Effector CD4-positive, alpha-beta T cell (primary cell): ENCODE results near the gene PPP2R3A.

Experiments used
- DNase-seq: peaks from one replicate; pipeline ENCODE4 v3.0.0-alpha.2; 2020

The PPP2R3A gene

DNA sequence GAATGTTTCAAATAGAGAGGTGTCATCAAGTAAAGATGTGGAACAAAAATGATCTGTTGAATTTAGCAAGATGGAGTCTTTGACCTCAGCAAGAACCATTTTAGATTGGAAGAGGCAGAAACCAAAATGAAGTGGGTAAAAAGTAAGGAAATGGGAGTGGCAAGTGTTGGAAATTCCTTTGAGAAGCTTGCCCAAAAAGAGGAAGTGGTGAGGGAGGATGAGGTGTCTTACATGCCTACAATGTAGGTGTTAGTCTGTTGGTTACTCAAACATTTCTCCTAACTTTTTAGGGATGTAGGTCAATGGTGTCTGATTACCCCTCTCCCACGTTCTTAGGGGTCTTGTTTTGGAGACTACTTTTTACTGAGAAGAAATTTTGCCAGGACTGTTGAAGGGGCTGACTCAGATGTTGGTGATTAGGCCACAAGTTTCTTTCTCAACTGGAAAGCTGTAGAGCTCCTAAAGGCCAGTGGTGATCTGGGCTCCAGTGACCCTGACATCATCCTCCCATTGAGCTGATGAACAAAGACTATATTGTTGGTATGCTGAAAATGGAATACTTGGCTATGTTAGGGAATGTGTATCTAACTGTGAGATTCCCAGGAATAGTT, 5.1 kb downstream of the PPP2R3A start:
- no peak for DNase-seq

DNA sequence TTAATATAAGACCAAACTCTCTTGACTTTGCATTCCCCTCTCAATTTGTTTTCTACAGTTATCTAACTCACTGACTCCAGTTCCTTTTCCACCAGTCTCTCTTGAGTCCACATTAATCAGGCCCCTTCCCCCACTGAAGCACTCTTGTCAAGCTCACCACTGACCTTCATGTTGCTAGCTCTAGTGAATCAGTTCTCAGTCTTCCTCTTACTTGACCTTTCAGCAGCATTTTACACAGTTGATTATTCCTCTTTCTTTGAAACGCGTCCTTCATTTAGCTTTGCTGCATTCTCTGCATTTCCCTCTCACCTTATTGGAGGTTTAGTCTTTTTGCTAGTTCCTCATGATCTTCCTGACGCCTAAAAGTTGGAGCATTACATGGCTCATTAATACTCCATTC, 8.3 kb downstream of the PPP2R3A start:
- DNase-seq: no peak

DNA sequence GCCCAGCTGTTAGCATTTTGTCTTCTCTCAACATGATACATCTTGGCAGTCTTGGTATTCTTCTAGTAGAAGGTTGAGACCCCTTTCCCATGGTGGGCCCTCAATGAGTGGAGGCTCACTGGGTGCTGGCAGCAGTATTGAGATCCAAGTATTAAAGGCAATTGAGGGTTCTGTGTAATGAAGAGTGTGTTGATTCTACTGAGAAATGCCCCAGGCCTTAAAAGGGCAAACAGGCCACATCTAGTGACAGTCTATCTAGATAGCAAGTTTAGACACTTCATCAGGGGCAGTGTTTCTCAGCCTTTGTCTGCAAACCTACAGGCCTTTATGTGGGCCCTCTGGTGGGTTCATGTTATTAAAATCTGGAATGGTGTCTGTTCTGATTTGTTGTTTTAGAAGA, 9.5 kb downstream of the PPP2R3A start:
- no peak for DNase-seq

DNA sequence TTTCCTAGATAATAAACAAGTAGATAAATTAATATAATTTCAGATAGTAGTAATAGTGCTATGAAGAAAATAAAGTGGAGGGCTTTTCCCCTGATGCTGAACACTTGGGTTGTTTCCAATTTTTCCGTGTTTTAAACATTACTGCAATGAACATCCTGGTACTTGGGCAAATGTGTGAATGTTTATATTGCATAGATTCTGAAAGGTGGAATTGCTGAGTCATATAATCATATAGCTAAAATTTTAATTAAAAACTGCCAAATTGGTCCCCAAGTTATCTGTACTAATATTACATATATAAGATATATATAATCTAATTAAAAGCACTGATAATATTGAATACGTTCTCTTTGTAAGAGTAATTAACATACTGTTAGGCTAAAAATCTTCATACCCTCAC, 10.0 kb downstream of the PPP2R3A start:
- no peak for DNase-seq

DNA sequence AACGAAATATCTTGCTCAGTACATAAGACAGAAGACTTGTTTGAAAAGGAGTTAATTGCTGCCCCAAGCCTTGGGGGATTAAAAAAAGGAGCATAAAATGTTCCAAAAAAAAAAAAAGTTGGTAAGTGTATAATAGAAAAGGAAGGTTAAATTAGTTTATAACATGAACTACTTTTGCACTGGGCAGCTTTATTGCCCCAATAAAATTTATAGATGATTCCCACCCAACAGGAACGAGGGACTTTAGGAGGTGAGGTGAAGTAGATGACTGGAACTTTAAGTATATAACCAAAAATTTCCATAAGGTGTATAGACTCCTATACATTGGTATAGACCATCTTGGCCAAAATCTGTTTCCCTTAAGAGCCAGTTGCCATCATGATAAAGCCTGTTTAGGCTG, 14.8 kb downstream of the PPP2R3A start:
- no peak for DNase-seq

DNA sequence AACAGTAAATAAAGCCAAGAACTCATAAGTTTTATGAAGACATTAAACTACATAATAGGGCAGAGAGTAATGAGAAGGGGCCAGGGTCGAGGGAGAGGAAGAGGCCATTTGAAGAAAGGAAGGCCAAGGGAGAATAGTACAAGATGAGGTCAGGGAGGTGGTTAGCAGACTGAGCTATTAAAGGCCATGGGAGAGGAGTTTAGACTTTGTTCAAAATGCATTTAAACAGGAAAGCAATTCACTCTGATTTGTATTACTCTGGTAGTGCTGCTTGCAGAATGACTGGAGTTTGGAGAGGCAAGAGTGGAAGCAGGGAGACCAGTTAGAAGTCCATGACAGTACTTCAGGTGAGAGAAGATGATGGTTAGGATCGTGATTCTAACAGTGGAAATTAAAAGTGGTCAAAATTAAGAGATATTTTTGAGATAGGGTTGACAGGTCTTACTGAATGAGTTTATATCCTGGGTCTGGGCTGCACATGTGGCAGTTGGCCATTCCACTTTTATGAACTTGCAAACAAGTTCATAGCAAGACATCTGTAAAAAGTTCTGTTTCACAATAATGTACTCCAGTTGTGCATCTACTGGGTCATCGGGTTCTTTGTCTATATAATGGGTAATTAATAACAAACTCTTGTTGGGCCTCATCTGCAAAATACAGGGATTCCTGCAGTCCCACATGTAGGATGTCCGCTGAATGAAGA, 16.3 kb downstream of the PPP2R3A start:
- DNase-seq: no peak

DNA sequence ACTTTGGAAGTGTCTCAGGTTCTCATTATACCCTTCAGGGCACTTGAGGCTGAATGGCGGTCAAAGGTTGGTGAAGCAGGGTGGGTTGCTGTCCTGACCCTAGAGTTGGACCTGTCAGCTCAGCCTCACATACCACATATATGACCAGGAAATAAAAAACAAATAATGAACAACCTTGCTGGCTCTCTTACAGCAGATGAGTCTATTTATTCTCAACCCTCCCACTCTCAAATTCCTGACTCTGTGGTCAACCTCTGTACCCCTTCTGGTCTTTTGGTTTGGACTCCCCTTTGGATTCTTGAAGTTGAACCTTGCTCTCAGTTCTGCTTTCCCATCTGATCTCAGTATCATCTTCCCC, 16.9 kb downstream of the PPP2R3A start:
- DNase-seq: no peak

DNA sequence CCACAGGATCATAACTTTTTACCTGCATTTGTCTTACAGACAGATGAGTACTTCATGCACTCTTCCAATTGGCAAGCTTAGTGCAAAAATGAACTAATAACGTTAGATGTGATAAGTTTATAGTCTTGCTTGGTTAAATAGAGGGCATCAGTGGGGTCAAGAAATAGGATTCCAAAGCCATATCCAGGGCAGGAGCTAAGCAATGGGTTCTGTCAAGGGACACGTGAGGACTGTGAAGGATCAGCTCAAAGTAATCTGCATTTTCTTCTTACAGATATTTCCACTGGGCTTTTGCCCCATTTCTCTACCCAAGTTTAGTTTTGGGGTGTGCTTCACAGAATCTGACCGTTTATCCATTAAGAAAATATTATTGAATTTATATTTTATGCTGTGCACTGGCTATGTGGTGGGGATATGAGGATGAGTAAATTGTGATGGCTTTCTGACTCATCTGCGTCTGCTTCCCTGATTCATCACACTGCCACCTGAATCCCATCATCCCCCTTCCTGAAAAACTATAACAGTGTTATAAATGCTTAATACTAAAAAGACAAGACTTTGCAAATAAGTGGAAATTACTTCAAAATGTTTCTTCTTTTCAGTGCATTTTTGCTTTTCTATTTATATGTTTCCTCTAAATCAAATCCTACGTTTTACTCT, 17.5 kb downstream of the PPP2R3A start:
- no peak for DNase-seq

DNA sequence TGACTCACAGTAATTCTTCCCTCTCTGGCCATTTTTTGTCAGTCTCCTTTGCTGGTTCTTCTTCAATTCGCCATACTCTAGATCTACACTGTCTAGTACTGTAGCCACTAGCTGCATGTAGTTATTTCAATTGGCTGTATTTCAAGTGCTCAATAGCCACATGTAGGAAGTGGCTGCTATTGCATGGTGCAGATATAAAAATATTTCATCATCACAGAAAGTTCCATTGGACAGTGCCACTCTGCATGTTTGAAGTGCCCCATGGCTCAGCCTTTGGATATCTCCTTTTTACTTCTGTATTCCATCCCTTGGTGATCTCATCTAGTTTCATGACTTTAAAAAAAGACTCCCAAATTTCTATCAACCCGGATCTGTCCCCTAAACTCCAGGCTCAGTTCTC, 22.1 kb downstream of the PPP2R3A start:
- no peak for DNase-seq

DNA sequence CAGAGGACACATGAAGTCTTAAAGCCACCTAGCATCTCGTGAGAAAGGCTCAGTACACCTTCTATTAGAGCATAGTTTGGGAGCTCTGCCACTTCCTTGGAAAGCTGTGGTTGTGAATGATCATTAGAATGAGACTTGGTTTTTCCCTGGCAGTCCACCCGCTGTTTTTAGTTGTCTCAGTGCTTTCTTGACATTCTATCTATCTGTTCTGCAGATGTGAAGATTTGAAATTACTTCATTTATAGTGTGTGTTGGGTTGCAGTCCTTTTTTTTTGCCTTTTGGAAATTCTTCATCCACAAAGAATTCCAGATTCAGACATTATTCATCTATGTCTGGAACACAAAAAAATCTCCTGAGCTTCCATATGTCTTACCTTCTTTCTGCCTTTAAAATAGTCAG, 23.7 kb downstream of the PPP2R3A start:
- no peak for DNase-seq

DNA sequence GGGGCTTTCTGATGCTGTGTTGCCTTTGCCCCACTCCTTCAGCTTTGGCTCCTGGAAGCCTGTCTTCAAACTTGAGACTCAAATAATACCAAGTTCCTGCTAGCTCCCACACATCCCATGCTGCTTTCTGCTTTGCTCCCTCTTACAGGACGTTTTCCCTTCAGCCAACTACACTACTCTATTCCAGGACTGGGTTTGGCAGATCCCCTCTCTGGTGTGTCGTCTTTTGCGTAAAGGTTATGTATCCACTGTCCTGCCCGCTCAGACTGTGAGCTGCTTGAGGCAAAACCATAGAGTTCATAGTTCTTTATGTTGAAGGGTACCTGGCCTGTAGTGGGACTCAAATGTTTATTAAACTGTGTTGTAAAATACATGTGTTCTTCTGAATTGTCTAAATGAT, 25.4 kb downstream of the PPP2R3A start:
- no peak for DNase-seq

DNA sequence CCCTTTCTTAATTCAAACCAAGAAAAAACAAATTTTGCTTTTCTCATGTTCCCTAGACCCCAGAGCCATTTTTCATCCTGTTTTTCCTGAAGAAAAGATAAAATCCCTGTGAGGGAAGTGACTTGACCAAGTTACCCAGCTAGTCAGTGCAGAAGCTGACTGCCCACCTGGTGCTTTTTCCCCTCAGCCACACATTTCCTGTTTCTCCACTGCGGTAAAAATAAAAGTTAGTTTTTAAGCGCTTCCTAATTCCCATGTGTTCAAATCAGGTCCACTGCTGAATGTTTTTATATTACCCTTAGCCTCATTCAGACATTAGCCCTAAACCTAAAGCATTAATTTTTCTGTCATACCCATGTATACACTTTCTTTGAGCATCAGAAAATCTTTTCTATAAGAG, 26.1 kb downstream of the PPP2R3A start:
- DNase-seq: no peak

DNA sequence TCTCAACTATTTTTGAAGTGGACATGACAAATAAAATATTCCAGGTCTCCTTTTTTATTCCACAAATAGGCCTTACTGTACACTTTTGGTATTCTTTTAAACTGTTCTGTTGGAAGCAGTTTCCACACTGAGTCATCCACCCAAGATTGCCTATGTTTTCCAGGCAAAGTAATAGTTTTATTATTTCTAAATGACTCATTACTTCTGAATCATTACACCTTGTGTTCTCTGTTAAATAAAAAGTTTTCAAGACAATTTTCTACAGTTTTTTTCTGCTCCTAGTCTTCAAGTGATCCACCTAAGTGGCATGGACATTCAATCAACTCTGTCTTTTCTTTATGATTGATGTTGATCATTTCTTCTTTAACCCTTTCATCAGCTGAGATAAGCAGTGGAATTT, 26.5 kb downstream of the PPP2R3A start:
- DNase-seq: no peak

DNA sequence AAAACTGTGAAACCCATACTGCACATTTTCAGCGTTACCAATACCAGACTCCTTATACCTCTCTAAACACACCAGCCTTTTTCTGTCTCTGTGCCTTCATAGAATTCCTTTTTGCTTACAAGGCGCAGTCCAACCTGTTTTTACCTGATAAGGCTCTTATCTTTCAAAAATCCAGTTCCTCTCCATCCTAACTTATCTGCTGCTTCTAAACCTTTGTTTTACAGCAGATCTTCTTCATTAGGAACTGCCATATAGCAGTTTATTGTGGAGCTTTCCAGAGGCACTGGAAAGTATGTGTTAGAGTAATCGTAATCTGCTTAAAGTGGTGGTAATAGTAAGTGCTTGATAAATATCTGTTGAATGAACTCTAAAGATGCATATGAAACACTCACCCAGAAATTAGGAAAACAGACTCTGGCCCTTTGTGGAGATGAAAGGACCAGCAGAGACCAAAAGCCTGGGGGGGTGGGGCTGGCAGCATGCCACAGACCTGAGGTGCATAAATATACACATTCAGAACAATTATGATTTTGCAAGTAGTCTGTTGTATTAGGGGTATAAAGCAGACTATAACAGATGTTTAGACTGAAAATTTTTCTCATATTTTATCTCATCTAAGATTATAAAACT, 29.3 kb downstream of the PPP2R3A start:
- DNase-seq: no peak

DNA sequence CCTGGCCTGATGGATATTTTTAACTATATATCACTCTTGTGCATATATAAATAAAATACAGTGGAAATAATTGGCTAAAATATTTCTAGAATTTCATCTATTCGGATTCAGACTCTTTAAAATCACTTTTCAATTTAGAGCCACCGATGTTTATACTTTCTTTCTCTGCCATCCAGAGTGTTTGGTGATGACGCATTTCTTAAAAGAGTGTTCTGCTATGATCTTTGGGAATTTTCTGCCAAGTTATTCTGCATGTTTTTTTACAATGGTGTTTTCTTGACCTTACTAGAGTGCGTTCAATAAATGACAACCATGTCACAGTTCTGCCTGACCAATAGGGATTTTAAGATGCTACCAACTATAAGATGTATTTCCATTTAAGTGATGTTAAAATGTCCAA, 30.2 kb downstream of the PPP2R3A start:
- DNase-seq: no peak

DNA sequence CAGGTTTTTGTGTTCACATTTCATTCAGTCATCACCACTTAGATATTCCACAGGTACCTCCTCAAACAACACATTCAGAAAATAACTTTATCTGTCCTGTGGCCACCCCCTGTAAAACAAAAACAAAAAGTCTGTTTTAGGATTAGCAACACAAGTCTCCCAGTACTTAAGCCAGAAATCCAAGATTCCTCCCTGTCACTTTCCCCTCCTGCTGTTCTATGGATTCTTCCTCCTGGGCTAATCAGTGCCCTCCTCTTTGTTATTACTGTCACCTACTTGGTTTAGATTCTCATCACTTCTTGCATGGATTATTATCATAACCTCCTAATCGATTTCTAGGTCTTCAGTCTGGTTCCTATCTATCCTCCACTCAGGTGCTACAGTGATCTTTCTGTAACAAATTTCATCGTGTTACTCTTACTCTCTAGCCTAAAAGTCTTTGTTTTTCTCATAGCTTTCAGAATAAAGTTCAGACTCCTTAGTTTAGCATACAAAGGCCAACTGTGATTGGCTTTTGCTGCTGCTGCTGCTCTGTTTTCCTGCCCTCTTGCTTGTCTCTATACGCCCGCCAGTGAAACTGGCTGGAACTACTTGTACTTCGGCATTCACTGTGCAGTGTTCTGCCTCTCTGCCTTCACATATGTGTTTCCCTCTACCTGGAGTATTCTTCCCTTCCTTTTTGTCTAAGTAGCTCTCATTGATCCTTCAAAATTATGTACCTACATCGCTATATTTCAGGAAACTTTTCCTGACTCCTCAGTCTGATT, 32.2 kb downstream of the PPP2R3A start:
- DNase-seq: no peak

DNA sequence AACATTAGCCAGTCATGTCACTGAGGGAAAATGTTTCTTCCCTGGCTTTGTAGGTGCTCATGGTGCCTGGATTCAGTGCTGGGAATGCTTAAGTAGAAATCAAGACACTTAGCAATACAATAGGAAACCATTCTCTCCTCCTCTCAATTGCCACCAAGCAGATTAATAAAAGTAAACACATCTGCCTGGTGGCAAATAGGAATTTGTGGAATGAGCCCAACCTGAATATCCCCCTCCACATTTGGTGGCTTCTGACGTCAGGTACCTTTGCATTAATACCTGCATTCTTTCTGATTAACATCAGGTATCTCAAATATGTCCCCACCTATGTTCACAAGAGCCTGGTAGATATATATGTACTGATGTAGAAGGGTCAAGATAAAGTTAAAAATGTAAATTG, 42.7 kb downstream of the PPP2R3A start:
- no peak for DNase-seq

DNA sequence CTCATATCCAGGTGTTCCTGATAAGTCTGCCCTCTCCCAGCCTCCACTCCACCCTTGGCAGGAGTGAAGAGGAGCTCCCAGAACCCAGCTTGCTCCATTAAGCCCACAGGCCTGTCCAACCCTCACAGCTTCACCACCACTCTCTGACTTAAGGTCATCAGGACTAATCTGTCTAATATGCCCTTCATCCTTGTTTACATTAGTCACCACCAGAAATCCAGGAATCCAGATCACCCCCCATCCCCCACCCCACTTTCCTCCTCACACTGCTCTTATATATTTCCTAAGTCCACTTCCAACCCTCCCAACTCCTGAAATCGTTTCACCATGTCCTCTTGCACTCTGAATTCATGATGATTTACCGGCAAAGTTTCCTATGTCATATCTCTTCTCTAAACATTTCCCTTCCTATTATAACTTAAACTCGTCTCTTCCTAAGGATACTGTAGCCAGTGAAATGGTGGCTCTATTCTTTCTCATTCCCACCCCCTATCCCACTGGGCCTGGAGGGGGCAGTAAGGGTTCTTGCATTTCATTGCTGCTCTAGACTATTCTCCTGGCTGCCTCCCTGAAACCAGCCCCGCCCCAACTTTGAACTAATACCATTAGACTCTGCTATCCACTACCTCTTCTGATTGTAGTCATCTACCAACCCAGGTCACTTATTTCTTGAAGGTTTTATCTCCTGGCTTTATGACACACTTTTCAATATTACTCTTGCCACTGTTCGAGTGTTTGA, 43.4 kb downstream of the PPP2R3A start:
- no peak for DNase-seq

DNA sequence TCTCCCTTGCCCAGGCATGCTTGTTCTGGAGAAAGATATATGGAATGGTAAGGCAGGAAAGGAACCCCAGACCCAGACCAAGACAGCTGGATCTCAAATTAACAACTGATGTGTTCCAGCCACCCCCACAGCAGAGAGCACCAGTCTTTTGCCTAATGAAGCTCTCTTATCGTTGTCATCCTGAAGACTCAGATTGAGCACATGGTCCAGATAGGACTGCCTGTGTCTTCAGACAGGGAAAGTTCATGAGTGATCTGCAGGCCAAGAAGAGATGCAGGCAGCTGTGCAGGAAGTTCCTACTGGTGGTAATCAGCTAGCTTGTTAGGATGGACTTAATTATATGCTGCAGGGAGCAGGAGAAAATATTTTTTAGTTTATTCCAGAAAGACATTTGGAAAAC, 53.3 kb downstream of the PPP2R3A start:
- no peak for DNase-seq

DNA sequence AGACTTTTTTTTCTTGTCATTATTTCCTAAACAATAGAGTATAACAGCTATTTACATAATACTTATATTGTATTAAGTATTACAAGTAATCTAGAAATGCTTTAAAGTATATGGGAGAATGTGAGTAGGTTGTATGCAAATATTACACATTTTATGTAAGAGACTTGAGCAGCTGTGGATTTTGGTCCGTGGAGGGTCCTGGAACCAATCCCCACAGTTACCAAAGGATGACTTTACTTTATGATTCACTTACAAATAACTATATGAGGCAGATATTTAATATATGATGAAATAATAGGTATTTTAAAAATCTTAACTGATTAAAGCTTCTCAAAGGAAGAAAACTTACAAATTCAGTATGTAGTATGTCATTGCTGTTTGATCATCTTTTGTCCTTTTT, 56.3 kb downstream of the PPP2R3A start:
- DNase-seq: no peak

DNA sequence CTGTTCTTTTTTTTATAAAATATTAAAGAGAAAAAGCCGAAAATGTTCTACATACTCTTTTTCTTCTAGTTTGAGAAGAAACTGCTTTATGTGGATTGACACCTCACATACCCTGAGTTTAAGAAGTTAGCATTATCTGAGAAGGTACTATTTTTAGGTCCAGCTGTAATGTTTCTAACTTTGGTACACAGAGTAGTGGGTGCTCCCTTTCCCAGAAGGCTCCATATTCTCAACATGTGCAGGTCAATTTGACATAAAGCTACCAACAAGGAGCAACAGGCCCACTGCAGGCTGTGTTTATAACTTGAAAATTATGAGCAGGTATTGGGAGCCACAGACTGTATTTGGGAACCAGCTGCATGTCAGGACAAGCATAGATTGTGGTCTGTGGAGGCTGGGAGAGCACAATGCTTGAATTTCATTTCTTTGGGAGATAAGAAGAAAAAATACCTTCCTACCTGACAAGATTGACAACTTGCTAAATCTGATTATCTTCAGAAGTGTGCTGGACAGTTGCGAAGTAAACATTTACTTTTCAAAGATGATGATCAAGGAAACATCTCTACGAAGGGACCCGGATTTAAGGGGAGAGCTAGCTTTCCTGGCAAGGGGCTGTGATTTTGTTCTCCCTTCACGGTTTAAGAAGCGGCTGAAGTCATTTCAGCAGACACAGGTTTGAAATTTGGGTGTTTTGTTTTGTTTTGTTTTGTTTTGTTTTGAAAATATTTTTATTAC, 57.2 kb downstream of the PPP2R3A start:
- no peak for DNase-seq
